HG03175 (cell line): Measurements from ENCODE around the gene PLIN5.

Experiments
- ATAC-seq: cut with Tn5 transposase; IDR thresholded peaks from one replicate; pipeline ENCODE4 v1.9.1; 2021; ENCODE audit warnings: mild to moderate bottlenecking, moderate library complexity; ENCODE audit not compliant: unreplicated experiment

The PLIN5 gene

GRCh38 chr19:4534836-4535658 is at the start of gene PLIN5:
Gene PLIN5, minus strand, starts transcription at chr19:4535224. Its CDS starts 1,150 bp downstream, at chr19:4534074.
- no peak for ATAC-seq

DNA sequence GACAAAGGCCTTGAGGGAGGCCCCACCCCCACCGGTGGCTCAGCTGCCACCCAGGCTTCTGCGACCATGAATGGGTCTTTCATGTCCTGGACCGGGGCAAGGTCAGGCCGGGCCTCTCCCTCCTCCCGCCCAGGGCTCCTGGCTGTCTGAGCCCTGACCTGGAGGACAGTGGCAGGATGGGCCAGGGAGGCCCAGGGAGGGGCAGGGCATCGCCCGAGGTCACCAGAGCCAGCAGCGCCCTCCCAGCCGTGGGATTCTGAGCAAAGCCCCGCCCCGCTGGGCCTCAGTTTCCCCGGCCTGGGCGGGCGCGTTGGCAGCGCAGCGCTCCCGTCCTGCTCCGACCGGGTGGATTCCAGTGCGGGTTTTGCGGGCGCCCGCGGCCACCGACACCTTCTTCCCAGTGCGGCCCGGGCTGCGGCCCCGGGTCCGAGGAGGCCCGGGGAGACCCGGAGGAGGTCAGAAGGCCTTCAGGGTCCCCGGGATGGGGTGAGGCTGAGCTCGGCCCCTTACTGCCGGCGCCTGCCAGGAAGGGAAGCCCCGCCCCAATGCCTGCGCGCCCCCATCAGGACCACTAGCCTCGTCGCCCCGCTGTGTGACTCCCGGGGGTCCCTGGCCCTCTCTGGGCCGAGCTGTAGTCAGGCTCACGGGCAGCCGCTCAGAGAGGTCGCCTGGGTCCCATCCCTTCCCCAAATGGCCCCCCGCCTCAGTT is 49.1 kb upstream of the PLIN5 start:
- no peak for ATAC-seq

GRCh38 chr19:4582980-4583842 is 48.2 kb upstream of the PLIN5 start:
- ATAC-seq: no peak

GRCh38 chr19:4581666-4582553 is 46.9 kb upstream of the PLIN5 start:
- ATAC-seq: no peak

DNA sequence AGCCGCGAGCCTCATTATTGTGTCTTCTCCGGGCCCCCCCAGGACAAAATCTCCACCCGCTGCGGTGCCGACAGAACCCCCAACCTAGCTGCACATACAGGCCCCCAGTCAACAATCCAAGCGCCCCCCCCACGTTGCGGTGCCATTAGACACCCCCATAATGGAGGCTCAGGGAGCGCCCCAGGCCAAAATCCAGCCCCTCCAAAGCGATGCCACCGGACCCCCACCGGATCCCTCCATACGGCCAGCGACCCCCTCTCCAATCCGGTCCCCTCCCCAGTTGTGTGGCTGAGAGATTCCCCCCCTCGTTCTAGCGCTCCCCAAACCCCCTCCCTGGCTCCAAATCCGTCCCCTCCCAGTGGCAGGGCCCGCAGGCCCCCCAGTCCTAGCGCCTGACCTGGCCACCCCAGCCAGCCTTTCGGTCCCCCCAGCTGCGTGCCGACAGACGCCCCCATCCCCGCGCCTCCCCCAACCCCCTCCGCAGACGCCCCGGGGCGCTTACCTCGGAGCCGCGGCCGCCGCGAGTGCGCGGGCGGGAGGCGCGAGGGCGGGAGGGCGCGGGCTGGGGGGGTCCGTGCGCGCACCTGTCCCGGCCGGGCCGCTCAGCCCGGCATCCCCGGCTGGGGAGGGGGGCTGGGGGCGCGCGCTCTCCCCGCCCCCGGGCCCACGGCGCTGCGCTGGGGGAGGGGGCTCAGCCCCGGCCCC is 46.1 kb upstream of the PLIN5 start:
- no peak for ATAC-seq

- no peak for ATAC-seq
Observed at GRCh38 chr19:4580021-4580901, 45.2 kb upstream of the PLIN5 start.

GRCh38 chr19:4579389-4579788 is 44.4 kb upstream of the PLIN5 start:
- ATAC-seq: no peak

GRCh38 chr19:4578552-4579248 is 43.7 kb upstream of the PLIN5 start:
- ATAC-seq: no peak

- ATAC-seq: no peak
Observed at GRCh38 chr19:4577020-4577782, 42.2 kb upstream of the PLIN5 start.

DNA sequence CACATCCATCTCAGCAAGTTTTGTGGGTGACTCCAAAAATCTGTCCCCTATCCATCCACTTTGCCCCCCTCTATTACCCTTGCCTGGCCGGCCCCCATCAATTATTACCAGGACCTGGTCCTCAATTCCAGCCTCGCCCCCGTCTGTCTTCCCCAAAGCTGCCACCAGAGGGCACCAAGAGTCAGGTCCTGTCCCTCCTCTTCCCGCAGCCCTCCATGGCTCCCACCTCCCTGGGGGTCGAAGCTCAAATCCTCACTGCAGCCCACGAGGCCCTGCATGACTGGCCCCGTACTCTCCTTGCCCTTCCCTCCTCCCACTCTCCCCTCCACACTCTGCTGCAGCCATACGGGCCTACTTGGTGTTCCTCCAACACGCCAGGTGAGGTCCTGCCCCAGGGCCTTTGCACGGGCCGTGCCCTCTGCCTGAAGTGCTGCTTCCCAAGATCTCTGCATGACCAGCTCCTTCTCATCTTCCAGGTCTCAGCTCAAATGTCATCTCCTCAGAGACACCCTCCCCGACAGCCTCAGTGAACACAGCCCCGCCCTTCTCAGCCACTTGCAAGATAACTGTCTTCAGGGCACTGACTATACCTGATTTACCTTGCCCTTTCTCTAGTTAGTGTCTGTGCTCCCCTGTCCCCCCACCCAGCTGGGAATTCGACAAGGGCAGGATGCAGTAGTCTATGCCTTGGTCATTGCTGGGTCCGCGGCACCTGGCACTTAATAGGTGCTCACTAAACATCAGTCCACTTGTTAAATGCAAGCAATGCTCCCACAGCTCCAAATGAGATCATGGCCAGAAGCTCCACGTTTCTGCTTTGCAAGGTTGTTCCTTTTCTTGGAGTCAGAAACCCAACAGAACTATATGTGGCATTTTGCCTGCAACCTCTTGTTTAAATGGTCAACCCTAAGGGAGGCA is 41.3 kb upstream of the PLIN5 start:
- no peak for ATAC-seq

- no peak for ATAC-seq
Observed at GRCh38 chr19:4575267-4576015, 40.4 kb upstream of the PLIN5 start.

- no peak for ATAC-seq
Observed at GRCh38 chr19:4573682-4574081, 38.7 kb upstream of the PLIN5 start.

GRCh38 chr19:4571305-4571917 is 36.4 kb upstream of the PLIN5 start:
- no peak for ATAC-seq

DNA sequence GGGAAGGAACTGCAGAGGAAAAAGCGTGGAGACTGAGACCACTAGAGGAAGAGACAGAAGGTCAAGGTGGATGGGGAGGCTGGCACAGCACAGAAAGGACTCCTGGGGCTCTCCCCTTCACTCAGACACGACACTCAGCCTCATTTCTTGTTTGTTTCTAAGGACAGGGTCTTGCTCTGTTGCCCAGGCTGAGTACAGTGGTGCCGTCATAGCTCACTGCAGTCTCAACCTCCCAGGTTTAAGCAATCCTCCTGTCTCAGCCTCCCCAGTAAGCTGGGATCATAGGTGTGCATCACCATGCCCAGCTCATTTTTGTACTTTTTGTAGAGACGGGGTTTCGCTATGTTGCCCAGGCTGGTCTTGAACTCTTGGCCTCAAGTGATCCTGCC is 35.9 kb upstream of the PLIN5 start:
- ATAC-seq: no peak

- ATAC-seq: no peak
Observed at GRCh38 chr19:4570402-4570801, 35.4 kb upstream of the PLIN5 start.
